HG03378 (cell line): Measurements from ENCODE around the gene ACAD9.
"Not testable (repeated sequence)": the region's sequence is repeated elsewhere in the genome, so short reads cannot be mapped to it uniquely, and the experiment has no call there.

Source experiments
- ATAC-seq: cut with Tn5 transposase; IDR thresholded peaks from one replicate; pipeline ENCODE4 v1.9.1; 2021; ENCODE audit warnings: mild to moderate bottlenecking, moderate library complexity; ENCODE audit not compliant: unreplicated experiment

Gene ACAD9

GRCh38 chr3:128889139-128889894, 9.9 kb downstream of the ACAD9 start:
- no peak for ATAC-seq

- ATAC-seq, result no peak
Measured at GRCh38 chr3:128895843-128896697, 16.6 kb downstream of the ACAD9 start.

DNA sequence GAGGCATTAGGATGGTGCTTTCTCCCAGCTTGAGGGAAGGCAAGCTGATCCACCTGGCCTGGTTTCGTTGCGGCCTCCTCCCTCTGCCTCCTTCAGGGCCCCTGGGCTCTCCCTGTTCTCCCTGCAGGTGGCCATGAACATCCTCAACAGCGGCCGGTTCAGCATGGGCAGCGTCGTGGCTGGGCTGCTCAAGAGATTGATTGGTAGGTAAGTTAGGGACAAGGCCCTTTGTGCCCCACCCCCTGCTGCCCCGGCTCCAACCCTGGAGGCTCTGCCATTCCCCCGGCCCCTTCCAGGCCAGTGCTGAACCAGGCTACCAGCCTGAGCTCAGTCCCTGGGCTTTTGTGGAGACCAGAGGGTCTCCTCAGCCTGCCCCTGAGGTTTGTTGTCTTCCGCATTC, 23.0 kb downstream of the ACAD9 start:
- no peak for ATAC-seq

- no peak for ATAC-seq
Measured at GRCh38 chr3:128903501-128903900, 24.1 kb downstream of the ACAD9 start.

- ATAC-seq, result no peak
Measured at GRCh38 chr3:128906031-128906803, 26.8 kb downstream of the ACAD9 start.

GRCh38 chr3:128906804-128907525, 27.5 kb downstream of the ACAD9 start:
- ATAC-seq, result no peak

GRCh38 chr3:128907706-128908445, 28.5 kb downstream of the ACAD9 start:
- ATAC-seq, result no peak

DNA sequence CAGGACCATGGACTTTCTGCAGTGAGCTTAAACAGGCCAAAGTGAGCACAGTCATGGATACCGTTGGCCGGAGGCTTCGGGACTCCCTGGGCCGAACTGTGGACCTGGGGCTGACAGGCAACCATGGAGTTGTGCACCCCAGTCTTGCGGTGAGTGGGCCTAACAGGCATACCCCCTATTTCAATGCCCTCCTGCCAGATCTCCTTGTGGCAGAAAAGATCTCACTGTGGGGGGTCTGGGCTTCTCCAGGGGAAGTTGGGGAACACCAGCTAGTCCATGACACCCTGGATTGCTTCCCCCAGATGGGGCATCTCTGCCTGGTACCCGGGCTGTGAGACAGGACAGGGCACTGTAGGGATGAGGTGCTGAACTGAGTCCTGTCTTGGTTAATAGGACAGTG, 29.5 kb downstream of the ACAD9 start:
- no peak for ATAC-seq

GRCh38 chr3:128910006-128910405, 30.6 kb downstream of the ACAD9 start:
- no peak for ATAC-seq

DNA sequence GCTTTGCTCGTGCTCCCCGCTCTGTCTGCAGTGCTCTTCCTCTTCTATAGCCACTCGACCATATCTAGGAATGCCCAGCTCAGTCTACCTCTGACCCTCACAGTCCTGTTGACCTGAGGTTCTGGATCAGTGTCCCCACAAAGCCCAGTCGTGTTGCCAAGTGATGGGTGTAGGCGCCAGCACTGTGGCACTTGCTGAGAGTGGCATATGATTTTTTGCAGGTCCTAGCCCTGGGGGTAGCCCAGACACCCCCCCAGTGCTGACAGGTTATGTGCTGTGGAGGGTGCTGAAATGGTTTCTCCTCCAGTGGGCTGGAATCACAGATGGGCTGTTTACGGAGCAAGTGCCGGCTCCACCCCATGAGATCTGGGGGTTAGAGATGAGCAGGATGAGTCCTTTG, 32.5 kb downstream of the ACAD9 start:
- ATAC-seq, result no peak

- ATAC-seq, result no peak
Measured at GRCh38 chr3:128914966-128915645, 35.7 kb downstream of the ACAD9 start.

- no peak for ATAC-seq
Measured at GRCh38 chr3:128917291-128917690, 37.9 kb downstream of the ACAD9 start.

DNA sequence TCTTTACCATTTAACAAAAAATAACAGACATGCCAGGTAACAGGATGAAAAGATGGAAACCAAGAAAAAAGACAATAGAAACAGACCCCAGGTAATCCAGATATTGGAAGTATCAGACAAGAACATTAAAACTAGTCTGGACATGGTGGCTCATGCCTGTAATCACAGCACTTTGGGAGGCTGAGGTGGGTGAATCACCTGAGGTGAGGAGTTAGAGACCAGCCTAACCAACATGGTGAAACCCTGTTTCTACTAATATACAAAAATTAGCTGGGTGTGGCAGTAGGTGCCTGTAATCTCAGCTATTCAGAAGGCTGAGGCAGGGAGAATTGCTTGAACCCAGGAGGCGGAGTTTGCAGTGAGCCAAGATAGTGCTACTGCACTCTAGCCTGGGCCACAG, 40.6 kb downstream of the ACAD9 start:
- ATAC-seq, result no peak

DNA sequence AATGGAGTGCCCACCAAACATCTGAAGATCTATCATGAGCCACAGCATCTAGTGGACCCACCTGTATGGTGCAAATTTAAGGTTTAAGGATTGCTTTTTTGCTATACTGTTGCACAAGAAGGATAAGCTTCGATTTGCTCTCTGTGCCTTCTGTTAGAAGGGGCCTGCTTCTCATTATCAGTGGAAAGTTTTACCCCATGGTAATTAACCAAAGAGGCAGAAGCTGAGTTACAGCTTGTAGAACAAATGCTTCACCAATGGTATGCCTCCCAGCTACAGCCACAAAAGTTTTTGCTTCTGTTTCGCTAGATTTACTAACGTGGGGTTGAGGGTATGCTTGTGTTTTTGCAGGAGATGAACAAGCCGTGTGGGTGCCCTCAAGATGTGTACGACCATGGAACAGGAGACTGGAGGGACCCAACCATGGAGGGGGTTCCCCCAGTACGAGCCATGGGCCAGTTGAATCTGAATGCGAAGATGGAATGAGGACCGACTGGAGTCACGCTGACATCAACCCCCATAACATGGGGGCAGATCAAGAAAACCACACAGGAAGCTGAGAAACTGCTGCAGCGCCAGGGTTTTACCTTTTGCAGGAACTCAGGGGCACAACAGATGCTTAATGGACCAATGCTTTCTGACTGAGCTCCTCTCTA, 43.5 kb downstream of the ACAD9 start:
- no peak for ATAC-seq

DNA sequence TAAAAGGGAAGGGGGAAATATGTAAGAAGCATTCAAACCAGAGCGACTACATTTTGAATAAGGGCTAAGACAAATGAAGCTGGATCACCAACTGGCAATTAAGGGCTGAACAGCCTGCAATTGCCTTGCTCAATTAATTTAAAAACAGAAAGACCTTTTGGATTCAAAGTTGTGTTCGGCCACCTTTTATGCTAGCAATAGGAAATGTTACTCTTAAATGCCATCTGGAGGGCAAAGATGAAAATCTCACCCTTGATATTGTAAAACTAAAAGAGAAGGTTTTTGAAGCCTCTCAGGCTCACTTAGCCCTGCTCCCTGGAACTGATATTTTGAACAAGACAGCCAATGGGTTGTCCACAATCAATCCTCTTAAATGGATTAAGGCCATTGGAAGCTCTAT, 44.2 kb downstream of the ACAD9 start:
- ATAC-seq, result no peak

DNA sequence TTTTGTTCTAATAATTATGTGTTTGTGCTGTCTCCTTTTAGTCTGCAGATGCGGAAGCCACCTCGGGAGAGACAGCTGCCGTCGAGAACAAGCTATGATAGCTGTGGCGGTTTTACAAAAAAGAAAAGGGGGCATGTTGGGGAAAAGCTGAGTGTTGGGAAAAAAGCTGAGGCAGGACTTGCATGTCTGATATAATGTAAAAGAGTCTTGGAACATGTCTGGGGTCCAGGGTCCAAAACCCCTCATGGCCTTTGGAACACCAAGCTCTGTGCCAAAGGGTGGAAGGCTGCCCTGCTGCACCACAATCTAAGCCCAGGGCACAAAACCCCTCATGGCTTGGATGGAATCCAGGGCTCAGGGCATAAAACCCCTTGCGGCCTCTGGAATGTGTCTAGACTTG, 44.6 kb downstream of the ACAD9 start:
- ATAC-seq, result not testable (repeated sequence)

GRCh38 chr3:128929364-128929763, 49.9 kb downstream of the ACAD9 start:
- no peak for ATAC-seq

GRCh38 chr3:128931046-128931445, 51.6 kb downstream of the ACAD9 start:
- ATAC-seq, result no peak
